ENCODE results near the gene FUT8.

FUT8 gene

DNA sequence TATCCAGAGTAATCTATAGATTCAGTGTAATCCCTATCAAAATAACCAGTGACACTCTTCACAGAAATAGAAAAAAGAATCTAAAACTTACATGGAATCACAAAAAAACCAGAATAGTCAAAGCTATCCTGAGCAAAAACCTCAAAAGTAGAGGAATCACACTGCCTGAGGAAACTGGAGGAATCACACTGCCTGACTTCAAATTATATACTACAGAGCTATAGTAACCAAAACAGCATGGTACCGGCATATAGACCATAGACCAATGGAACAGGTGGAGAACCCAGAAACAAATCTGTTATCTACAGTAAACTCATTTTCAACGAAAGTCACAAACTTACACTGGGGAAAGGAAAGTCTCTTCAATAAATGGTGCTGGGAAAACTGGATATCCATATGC lies 244.0 kb downstream of the FUT8 start:
- H3K9ac ChIP-seq, result no peak overlapping the region
- no peaks in the 10 kb centered on the region for H3K4me1 ChIP-seq
- no peak overlapping the region for H3K27ac ChIP-seq
- H2AFZ ChIP-seq, result no peak overlapping the region
- no peaks in the 10 kb centered on the region for H3K9me3 ChIP-seq (ENCODE audit: control insufficient read depth, low read length)
- no peaks in the 10 kb centered on the region for H3K27me3 ChIP-seq (ENCODE audit: control insufficient read depth, insufficient read depth, low read length)
- no peak overlapping the region for H3K4me3 ChIP-seq (ENCODE audit: low read depth, low read length)
- no peak overlapping the region for H3K4me2 ChIP-seq (ENCODE audit: low read length)
- no peaks in the 10 kb centered on the region for H3K79me2 ChIP-seq
- H3K36me3 ChIP-seq (ENCODE audit: control insufficient read depth, insufficient read depth, low read length), result no peaks in the 10 kb centered on the region
- TF ChIP-seq, protein P1, sequence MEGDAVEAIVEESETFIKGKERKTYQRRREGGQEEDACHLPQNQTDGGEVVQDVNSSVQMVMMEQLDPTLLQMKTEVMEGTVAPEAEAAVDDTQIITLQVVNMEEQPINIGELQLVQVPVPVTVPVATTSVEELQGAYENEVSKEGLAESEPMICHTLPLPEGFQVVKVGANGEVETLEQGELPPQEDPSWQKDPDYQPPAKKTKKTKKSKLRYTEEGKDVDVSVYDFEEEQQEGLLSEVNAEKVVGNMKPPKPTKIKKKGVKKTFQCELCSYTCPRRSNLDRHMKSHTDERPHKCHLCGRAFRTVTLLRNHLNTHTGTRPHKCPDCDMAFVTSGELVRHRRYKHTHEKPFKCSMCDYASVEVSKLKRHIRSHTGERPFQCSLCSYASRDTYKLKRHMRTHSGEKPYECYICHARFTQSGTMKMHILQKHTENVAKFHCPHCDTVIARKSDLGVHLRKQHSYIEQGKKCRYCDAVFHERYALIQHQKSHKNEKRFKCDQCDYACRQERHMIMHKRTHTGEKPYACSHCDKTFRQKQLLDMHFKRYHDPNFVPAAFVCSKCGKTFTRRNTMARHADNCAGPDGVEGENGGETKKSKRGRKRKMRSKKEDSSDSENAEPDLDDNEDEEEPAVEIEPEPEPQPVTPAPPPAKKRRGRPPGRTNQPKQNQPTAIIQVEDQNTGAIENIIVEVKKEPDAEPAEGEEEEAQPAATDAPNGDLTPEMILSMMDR (IDR thresholded peaks at IDR 0.05), result no peak

DNA sequence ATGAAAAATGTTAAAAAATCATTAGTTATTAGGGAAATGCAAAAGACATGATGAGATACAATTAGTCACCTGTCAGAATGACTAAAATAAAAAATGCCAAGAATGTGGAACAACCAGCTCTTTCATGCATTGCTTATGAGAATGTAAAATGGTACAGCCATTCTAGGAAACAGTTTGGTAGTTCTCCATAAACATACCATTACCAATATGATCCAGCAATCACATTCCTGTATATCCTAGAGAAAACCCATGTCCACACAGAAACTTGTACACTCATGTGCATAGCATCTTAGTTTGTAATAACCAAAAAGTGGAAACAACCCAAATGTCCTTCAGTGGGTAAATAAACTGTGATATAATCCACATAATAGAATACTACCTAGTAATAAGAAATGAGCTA lies 245.7 kb downstream of the FUT8 start:
- H3K27ac ChIP-seq, result no peak overlapping the region
- H3K4me2 ChIP-seq (ENCODE audit: low read length), result no peak overlapping the region
- no peaks in the 10 kb centered on the region for H3K27me3 ChIP-seq (ENCODE audit: control insufficient read depth, insufficient read depth, low read length)
- TF ChIP-seq, protein P1 (IDR thresholded peaks at IDR 0.05), result no peak
- H3K9me3 ChIP-seq (ENCODE audit: control insufficient read depth, low read length), result no peaks in the 10 kb centered on the region
- no peak overlapping the region for H3K9ac ChIP-seq
- no peak overlapping the region for H2AFZ ChIP-seq
- H3K36me3 ChIP-seq (ENCODE audit: control insufficient read depth, insufficient read depth, low read length), result no peaks in the 10 kb centered on the region
- no peak overlapping the region for H3K4me3 ChIP-seq (ENCODE audit: low read depth, low read length)
- H3K4me1 ChIP-seq, result no peaks in the 10 kb centered on the region
- H3K79me2 ChIP-seq, result no peaks in the 10 kb centered on the region

DNA sequence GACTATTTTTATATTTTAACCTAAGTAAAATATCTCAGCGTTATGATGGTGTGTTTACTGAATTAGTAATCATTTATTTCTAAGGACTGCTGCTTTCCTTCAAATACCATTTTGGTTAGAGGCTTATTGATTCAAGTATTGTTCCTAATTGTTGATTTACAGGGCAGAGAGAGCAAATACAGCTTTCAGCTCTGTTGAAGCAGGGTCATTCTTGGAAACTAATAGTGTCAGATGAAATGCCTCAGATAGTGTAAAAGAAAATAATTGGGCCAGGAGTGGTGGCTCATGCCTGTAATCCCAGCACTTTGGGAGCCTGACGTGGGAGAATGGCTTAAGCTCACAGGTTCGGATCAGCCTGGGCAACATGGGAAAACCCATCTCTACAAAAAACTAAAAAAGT lies 249.3 kb downstream of the FUT8 start:
- no peaks in the 10 kb centered on the region for H3K4me1 ChIP-seq
- H3K36me3 ChIP-seq (ENCODE audit: control insufficient read depth, insufficient read depth, low read length), result no peaks in the 10 kb centered on the region
- no peak overlapping the region for H3K4me2 ChIP-seq (ENCODE audit: low read length)
- H3K79me2 ChIP-seq, result no peaks in the 10 kb centered on the region
- no peak overlapping the region for H3K4me3 ChIP-seq (ENCODE audit: low read depth, low read length)
- no peak overlapping the region for H2AFZ ChIP-seq
- no peaks in the 10 kb centered on the region for H3K27me3 ChIP-seq (ENCODE audit: control insufficient read depth, insufficient read depth, low read length)
- no peaks in the 10 kb centered on the region for H3K9me3 ChIP-seq (ENCODE audit: control insufficient read depth, low read length)
- no peak overlapping the region for H3K9ac ChIP-seq
- TF ChIP-seq, protein P1 (IDR thresholded peaks at IDR 0.05), result no peak
- H3K27ac ChIP-seq, result no peak overlapping the region

DNA sequence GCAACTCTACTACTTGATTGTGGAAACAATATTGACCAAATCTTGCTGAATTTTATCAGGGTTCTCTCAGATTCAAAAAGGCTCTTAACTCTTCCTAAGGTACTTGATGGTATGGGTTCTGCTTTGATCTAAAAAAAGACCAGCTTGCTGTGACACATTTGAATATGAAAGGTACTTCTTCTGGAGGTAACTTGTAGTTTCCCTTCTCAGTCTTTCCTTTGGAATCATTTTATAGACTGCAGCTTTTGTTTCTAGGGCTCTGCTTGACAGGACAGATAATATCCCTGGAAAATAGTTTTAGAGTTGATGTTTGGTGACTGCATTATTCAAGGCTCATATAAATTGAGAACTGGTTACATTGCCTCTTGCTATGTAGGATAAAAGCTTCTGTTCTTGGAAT lies 251.9 kb downstream of the FUT8 start:
- Histone ChIP-seq H2AFZ (no peak overlapping the region), H3K79me2 (no peaks in the 10 kb centered on the region)

More for the DNA sequence above, 251.9 kb downstream of the FUT8 start:
- H3K27ac ChIP-seq, result no peak overlapping the region
- H3K9ac ChIP-seq, result no peak overlapping the region
- no peaks in the 10 kb centered on the region for H3K27me3 ChIP-seq (ENCODE audit: control insufficient read depth, insufficient read depth, low read length)
- no peak overlapping the region for H3K4me3 ChIP-seq (ENCODE audit: low read depth, low read length)
- H3K36me3 ChIP-seq (ENCODE audit: control insufficient read depth, insufficient read depth, low read length), result no peaks in the 10 kb centered on the region
- TF ChIP-seq, protein P1 (IDR thresholded peaks at IDR 0.05), result no peak
- no peaks in the 10 kb centered on the region for H3K9me3 ChIP-seq (ENCODE audit: control insufficient read depth, low read length)
- no peak overlapping the region for H3K4me2 ChIP-seq (ENCODE audit: low read length)
- no peaks in the 10 kb centered on the region for H3K4me1 ChIP-seq
